Type B pancreatic cell (in vitro differentiated cells): Measurements from ENCODE around the gene RASEF. TPM values are rescaled to one million over a fixed set of nuclear protein-coding genes. Genes with fewer than 3 reads are reported as not detected.
"Not testable (repeated sequence)": the region's sequence is repeated elsewhere in the genome, so short reads cannot be mapped to it uniquely, and the experiment has no call there.

Experiments used
- DNase-seq: peaks from one replicate; pipeline ENCODE4 v3.0.0; 2021; ENCODE audit warnings: mixed read lengths; ENCODE audit not compliant: unreplicated experiment; ENCODE audit errors: extremely low spot score
- H3K27ac Mint-ChIP-seq: 2 replicates; pipeline ENCODE4 v1.8.0; 2021; ENCODE audit warnings: mild to moderate bottlenecking, mixed read lengths
- H3K27me3 Mint-ChIP-seq: 2 replicates; pipeline ENCODE4 v1.8.0; 2021; ENCODE audit warnings: mixed read lengths
- H3K36me3 Mint-ChIP-seq: 2 replicates; pipeline ENCODE4 v1.8.0; 2021; ENCODE audit warnings: mixed read lengths
- H3K4me1 Mint-ChIP-seq: one replicate; pipeline ENCODE4 v1.8.0; 2021; ENCODE audit warnings: mixed read lengths; ENCODE audit not compliant: unreplicated experiment
- H3K4me3 Mint-ChIP-seq: 2 replicates; pipeline ENCODE4 v1.8.0; 2021; ENCODE audit warnings: mild to moderate bottlenecking, mixed read lengths
- H3K9me3 Mint-ChIP-seq: 2 replicates; pipeline ENCODE4 v1.8.0; 2021; ENCODE audit warnings: mixed read lengths
- CTCF ChIP-seq: fragments of 200-600 bp; sonication (generic); conservative IDR thresholded peaks from 2 replicates; pipeline ENCODE4 v1.5.0; 2021; ENCODE audit warnings: antibody characterized with exemption, mild to moderate bottlenecking
- total RNA-seq: library from RNA; stranded (reverse); gene quantifications from 2 replicates; pipeline ENCODE4 v1.2.1, GENCODE V29; 2021; ENCODE audit warnings: low replicate concordance

Gene RASEF
- total RNA-seq, 1 donor from 2014 or later = 10.0 TPM

- no peak overlapping the region for H3K27ac Mint-ChIP-seq
Observed at GRCh38 chr9:82957529-82958379, 105.2 kb downstream of the RASEF start.

GRCh38 chr9:82949203-82949602, 113.7 kb downstream of the RASEF start:
- H3K4me1 Mint-ChIP-seq = peaks cover 6% of the 10 kb centered on the region
- H3K9me3 Mint-ChIP-seq = no peaks in the 10 kb centered on the region

More at GRCh38 chr9:82957529-82958379, 105.2 kb downstream of the RASEF start:
- no peaks in the 10 kb centered on the region for H3K36me3 Mint-ChIP-seq
- H3K4me1 Mint-ChIP-seq = peaks cover 27% of the 10 kb centered on the region
- H3K4me3 Mint-ChIP-seq = no peak overlapping the region
- DNase-seq = no peak
- H3K27me3 Mint-ChIP-seq = peaks cover 12% of the 10 kb centered on the region
- TF ChIP-seq CTCF = no peak
- H3K9me3 Mint-ChIP-seq = peaks cover 4% of the 10 kb centered on the region

GRCh38 chr9:82940376-82940775, 122.6 kb downstream of the RASEF start:
- H3K9me3 Mint-ChIP-seq = no peaks in the 10 kb centered on the region
- H3K27me3 Mint-ChIP-seq = peaks cover 4% of the 10 kb centered on the region
- peaks cover 7% of the 10 kb centered on the region for H3K4me1 Mint-ChIP-seq
- no peaks in the 10 kb centered on the region for H3K36me3 Mint-ChIP-seq
- DNase-seq = no peak
- no peak for TF ChIP-seq CTCF
- H3K27ac Mint-ChIP-seq = no peak overlapping the region
- H3K4me3 Mint-ChIP-seq = no peak overlapping the region

More at GRCh38 chr9:82949203-82949602, 113.7 kb downstream of the RASEF start:
- no peak overlapping the region for H3K27ac Mint-ChIP-seq
- H3K27me3 Mint-ChIP-seq = peaks cover 3% of the 10 kb centered on the region
- H3K4me3 Mint-ChIP-seq = no peak overlapping the region
- TF ChIP-seq CTCF = no peak
- H3K36me3 Mint-ChIP-seq = no peaks in the 10 kb centered on the region
- DNase-seq = no peak

GRCh38 chr9:82939451-82939850, 123.5 kb downstream of the RASEF start:
- DNase-seq = no peak
- Mint-ChIP-seq H3K4me1 (peaks cover 12% of the 10 kb centered on the region), H3K36me3 (no peaks in the 10 kb centered on the region), H3K27me3 (peaks cover 4% of the 10 kb centered on the region), H3K4me3 (no peak overlapping the region), H3K27ac (no peak overlapping the region), H3K9me3 (no peaks in the 10 kb centered on the region)
- no peak for TF ChIP-seq CTCF

- no peak for DNase-seq
- Mint-ChIP-seq H3K27me3 (peaks cover 4% of the 10 kb centered on the region), H3K4me1 (peaks cover 12% of the 10 kb centered on the region), H3K9me3 (no peaks in the 10 kb centered on the region), H3K4me3 (no peak overlapping the region), H3K27ac (no peak overlapping the region), H3K36me3 (no peaks in the 10 kb centered on the region)
- TF ChIP-seq CTCF = no peak
Observed at GRCh38 chr9:82938426-82939218, 124.3 kb downstream of the RASEF start.

GRCh38 chr9:82936561-82936960, 126.4 kb downstream of the RASEF start:
- not testable (repeated sequence) for H3K4me3 Mint-ChIP-seq, H3K27me3 Mint-ChIP-seq, H3K36me3 Mint-ChIP-seq, DNase-seq, H3K9me3 Mint-ChIP-seq, H3K27ac Mint-ChIP-seq
- H3K4me1 Mint-ChIP-seq = peaks cover 12% of the 10 kb centered on the region
